Small intestine (tissue), 7 donors: Measurements from ENCODE around the gene SH3D21. TPM values are rescaled to one million over a fixed set of nuclear protein-coding genes. Genes with fewer than 3 reads are reported as not detected.

Experiments
- DNase-seq, 2 donors: peaks; one replicate each; pipeline versions ENCODE4 v3.0.0 to v3.0.0-alpha.2; 2013
- FAIRE-seq: peaks from 2 replicates; lab custom pipeline; 2012; peaks lifted over from hg19 to GRCh38; lab: Jason Lieb, UNC
- H3K27ac ChIP-seq, 3 donors: one replicate each; pipeline ENCODE4 v1.5.1; 2013; ENCODE audit warnings: low read length in 2 of 3, mild to moderate bottlenecking in 2 of 3, control low read depth in 1 of 3, inconsistent platforms in 1 of 3, low read depth in 1 of 3, moderate library complexity in 1 of 3
- H3K27me3 ChIP-seq, 3 donors: one replicate each; pipeline ENCODE4 v1.6.1; 2013; ENCODE audit warnings: low read length in 3 of 3, inconsistent platforms in 1 of 3; ENCODE audit not compliant: control insufficient read depth in 3 of 3, insufficient read depth in 3 of 3
- H3K36me3 ChIP-seq, 3 donors: one replicate each; pipeline ENCODE4 v1.6.1; 2013; ENCODE audit warnings: low read length in 3 of 3, inconsistent platforms in 1 of 3, low read depth in 1 of 3, mild to moderate bottlenecking in 1 of 3, moderate library complexity in 1 of 3; ENCODE audit not compliant: control insufficient read depth in 3 of 3, insufficient read depth in 2 of 3
- H3K4me1 ChIP-seq, 3 donors: one replicate each; pipeline ENCODE4 v1.6.1; 2013; ENCODE audit warnings: low read length in 2 of 3, inconsistent platforms in 1 of 3, low read depth in 1 of 3, mild to moderate bottlenecking in 1 of 3, moderate library complexity in 1 of 3; ENCODE audit not compliant: control insufficient read depth in 3 of 3, insufficient read depth in 2 of 3
- H3K4me3 ChIP-seq, 3 donors: one replicate each; pipeline ENCODE4 v1.5.1; 2013; ENCODE audit warnings: low read length in 3 of 3, control low read depth in 1 of 3, inconsistent platforms in 1 of 3, low read depth in 1 of 3, mild to moderate bottlenecking in 1 of 3, moderate library complexity in 1 of 3
- H3K9me3 ChIP-seq, 2 donors: one replicate each; pipeline ENCODE4 v1.6.1; 2013; ENCODE audit warnings: low read depth in 1 of 2, low read length in 1 of 2; ENCODE audit not compliant: control insufficient read depth in 2 of 2, insufficient read depth in 1 of 2
- WGBS, 3 donors: extraction: QIAGEN DNeasy Blood & Tissue Kit; methylation state at CpG; one replicate each; pipeline ENCODE4 v1.1.7; 2013; 5-methylcytosine and 5-hydroxymethylcytosine counted together
- polyA plus RNA-seq, 4 donors: library from polyadenylated mRNA; stranded (reverse) in 3 of 4; unstranded in 1 of 4; fragments of 200-250 nt in 3 of 4; fragments of 120-200 nt in 1 of 4; gene quantifications; one replicate each; pipeline versions ENCODE4 v1.2.1 to v1.2.3, GENCODE V29; 2013
- donor health status: healthy with polysubstance abuse.
- donor health status: control.
- donor health status: control.
- donor health status: Bipolar disorder and iron deficiency.
- donor health status: healthy.

Gene SH3D21
- polyA plus RNA-seq, 4 donors: 4.0 to 26.2 (median 23.9) TPM

GRCh38 chr1:36287595-36287994, 18.6 kb upstream of the SH3D21 start:
- no peaks in the 10 kb centered on the region for H3K9me3 ChIP-seq
- no peaks in the 10 kb centered on the region for H3K4me1 ChIP-seq
- no peak for DNase-seq
- H3K4me3 ChIP-seq: no peak overlapping the region
- peaks cover 15 to 41% (median 36%) of the 10 kb centered on the region in 3 donors for H3K36me3 ChIP-seq
- 91 to 95% (median 92%) methylated on average over 5 of the region's 5 CpGs for WGBS, 3 donors
- no peak for FAIRE-seq
- no peaks in the 10 kb centered on the region for H3K27me3 ChIP-seq
- H3K27ac ChIP-seq: no peak overlapping the region

GRCh38 chr1:36295390-36295789, 10.8 kb upstream of the SH3D21 start:
- DNase-seq (no peak), FAIRE-seq (no peak)
- peaks cover 8 to 57% (median 22%) of the 10 kb centered on the region in 3 donors for H3K36me3 ChIP-seq
- H3K27me3 ChIP-seq: no peaks in the 10 kb centered on the region
- H3K9me3 ChIP-seq: no peaks in the 10 kb centered on the region
- H3K4me1 ChIP-seq: peaks cover 0 to 4% (median 0%) of the 10 kb centered on the region in 3 donors
- H3K4me3 ChIP-seq: no peak overlapping the region
- no peak overlapping the region for H3K27ac ChIP-seq
- 74 to 93% (median 89%) methylated on average over 2 of the region's 2 CpGs for WGBS, 3 donors

DNA sequence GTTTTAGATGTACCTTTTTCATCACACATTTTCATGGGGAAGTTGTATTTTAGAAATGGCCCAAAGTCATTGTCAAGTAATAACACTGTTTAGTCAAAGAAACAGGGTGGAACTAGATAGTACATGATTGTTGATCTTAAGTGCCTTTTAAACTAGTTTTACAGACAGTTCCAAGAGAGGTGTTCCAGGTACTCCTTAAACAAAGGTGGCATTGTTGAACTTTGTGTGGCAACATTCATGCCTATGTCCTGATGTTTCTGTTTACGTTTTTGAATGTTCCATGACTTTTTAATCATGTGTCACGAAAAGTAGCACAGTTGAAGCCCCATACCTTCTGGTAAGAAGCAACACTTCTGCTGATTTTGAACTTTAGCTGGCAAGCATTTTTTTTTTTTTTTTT, 9.1 kb upstream of the SH3D21 start:
- H3K9me3 ChIP-seq: no peaks in the 10 kb centered on the region
- no peak overlapping the region for H3K4me3 ChIP-seq
- DNase-seq: no peak
- H3K27me3 ChIP-seq: no peaks in the 10 kb centered on the region
- H3K27ac ChIP-seq: no peak overlapping the region
- WGBS, 3 donors: 55 to 79% (median 79%) methylated on average over 2 of the region's 2 CpGs
- FAIRE-seq: no peak
- H3K36me3 ChIP-seq: peaks cover 16 to 60% (median 16%) of the 10 kb centered on the region in 3 donors
- H3K4me1 ChIP-seq: peaks cover 0 to 21% (median 1%) of the 10 kb centered on the region in 3 donors

DNA sequence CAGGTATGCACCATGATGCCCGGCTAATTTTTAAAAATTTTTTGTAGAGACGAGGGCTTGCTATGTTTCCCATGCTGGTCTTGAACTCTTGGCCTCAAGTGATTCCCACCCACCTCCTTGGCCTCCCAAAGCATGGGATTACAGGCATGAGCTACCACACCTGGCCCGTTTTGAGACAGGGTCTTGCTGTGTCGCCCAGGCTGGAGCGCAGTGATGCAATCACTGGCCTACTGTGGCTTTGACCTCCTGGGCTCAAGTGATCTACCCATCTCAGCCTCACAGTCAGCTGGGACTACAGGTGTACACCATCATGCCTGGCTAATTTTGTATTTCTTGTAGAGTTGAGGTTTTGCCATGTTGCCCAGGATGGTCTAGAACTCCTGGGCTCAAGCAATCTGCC, 7.5 kb upstream of the SH3D21 start:
- no peaks in the 10 kb centered on the region for H3K9me3 ChIP-seq
- H3K4me3 ChIP-seq: peak overlapping the region in 1 of 3 donors; percentile 9
- H3K36me3 ChIP-seq: peaks cover 13 to 64% (median 17%) of the 10 kb centered on the region in 3 donors
- H3K27ac ChIP-seq: no peak overlapping the region
- FAIRE-seq (no peak), DNase-seq (no peak)
- H3K4me1 ChIP-seq: peaks cover 0 to 33% (median 1%) of the 10 kb centered on the region in 3 donors
- H3K27me3 ChIP-seq: no peaks in the 10 kb centered on the region
- WGBS, 3 donors: 91 to 97% (median 93%) methylated on average over 5 of the region's 5 CpGs

GRCh38 chr1:36300526-36300925, 5.6 kb upstream of the SH3D21 start:
- Histone ChIP-seq H3K27ac (peak overlapping the region; percentile 9 to 92 (median 72)), H3K27me3 (no peaks in the 10 kb centered on the region), H3K36me3 (peaks cover 13 to 68% (median 20%) of the 10 kb centered on the region in 3 donors), H3K4me3 (no peak overlapping the region), H3K4me1 (peaks cover under 1 to 48% (median 1%) of the 10 kb centered on the region in 3 donors), H3K9me3 (no peaks in the 10 kb centered on the region)
- 92 to 100% (median 100%) methylated on average over 1 of the region's 1 CpG for WGBS, 3 donors
- FAIRE-seq (no peak), DNase-seq (no peak)

GRCh38 chr1:36301220-36301619, 4.9 kb upstream of the SH3D21 start:
- WGBS, 3 donors: 75 to 80% (median 77%) methylated on average over 1 of the region's 1 CpG
- Histone ChIP-seq H3K4me1 (peaks cover 1 to 55% (median 8%) of the 10 kb centered on the region in 3 donors), H3K36me3 (peaks cover 13 to 68% (median 20%) of the 10 kb centered on the region in 3 donors), H3K9me3 (no peaks in the 10 kb centered on the region), H3K27me3 (no peaks in the 10 kb centered on the region), H3K27ac (peak overlapping the region in 2 of 3 donors; percentile 72 to 92), H3K4me3 (no peak overlapping the region)
- DNase-seq (no peak), FAIRE-seq (no peak)

DNA sequence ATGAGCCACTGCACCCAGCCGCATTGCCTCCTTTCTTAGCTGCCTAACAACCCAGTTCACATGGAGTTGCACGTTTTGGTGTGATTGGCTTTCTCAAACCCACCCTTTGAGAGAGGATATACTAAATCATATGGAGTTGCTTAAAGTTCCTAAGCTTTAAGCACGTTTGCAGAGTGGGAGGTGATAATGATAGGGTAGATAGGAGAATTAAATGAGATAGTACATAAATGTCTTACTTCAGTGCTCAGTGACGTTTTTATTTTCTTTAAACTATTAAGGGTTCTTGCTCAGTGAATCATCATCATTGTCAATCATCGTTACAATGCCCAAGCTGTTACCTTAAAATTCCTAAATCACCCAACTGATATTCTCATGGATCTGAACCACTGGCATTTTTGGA, 2.9 kb upstream of the SH3D21 start:
- 79 to 81% (median 79%) methylated on average over 5 of the region's 5 CpGs for WGBS, 3 donors
- no peaks in the 10 kb centered on the region for H3K27me3 ChIP-seq
- FAIRE-seq (no peak), DNase-seq (no peak)
- no peaks in the 10 kb centered on the region for H3K9me3 ChIP-seq
- no peak overlapping the region for H3K4me3 ChIP-seq
- no peak overlapping the region for H3K27ac ChIP-seq
- peaks cover 3 to 65% (median 8%) of the 10 kb centered on the region in 3 donors for H3K4me1 ChIP-seq
- peaks cover 8 to 68% (median 18%) of the 10 kb centered on the region in 3 donors for H3K36me3 ChIP-seq

- Histone ChIP-seq H3K27me3 (no peaks in the 10 kb centered on the region), H3K4me3 (no peak overlapping the region), H3K4me1 (peaks cover 3 to 65% (median 8%) of the 10 kb centered on the region in 3 donors), H3K9me3 (no peaks in the 10 kb centered on the region), H3K36me3 (peaks cover 8 to 68% (median 12%) of the 10 kb centered on the region in 3 donors), H3K27ac (peak overlapping the region in 1 of 3 donors; percentile 23)
- DNase-seq: no peak
- 93 to 96% (median 95%) methylated on average over 22 to 23 of the region's 23 CpGs for WGBS, 3 donors
- no peak for FAIRE-seq
Measured at GRCh38 chr1:36303650-36304360, 2.4 kb upstream of the SH3D21 start.
